Peyer's patch (tissue), 4 donors: ENCODE measurements around the gene XPR1.

Source experiments
- CTCF ChIP-seq, 6 experiments: fragments of 450-650 bp in 4 of 6; fragments of 200-600 bp in 2 of 6; sonication (generic) in 1 of 6; IDR thresholded peaks; one replicate each; pipeline ENCODE4 v1.5.1; 2017 to 2019; ENCODE audit warnings: antibody characterized with exemption in 6 of 6, mild to moderate bottlenecking in 3 of 6, moderate library complexity in 1 of 6
- POLR2A ChIP-seq, 2 donors: fragments of 450-650 bp; IDR thresholded peaks; one replicate each; pipeline ENCODE4 v1.5.1; 2017; ENCODE audit warnings: antibody characterized with exemption in 2 of 2, mild to moderate bottlenecking in 2 of 2, moderate library complexity in 2 of 2

- TF ChIP-seq CTCF (IDR thresholded peaks at IDR 0.05) (no peak), POLR2A (IDR thresholded peaks at IDR 0.05) (no peak)
These were observed 285.7 kb downstream of the XPR1 start for GRCh38 chr1:180917306-180918065.
